GM19023 (cell line): ENCODE measurements around the gene DPEP3.
"Not testable (repeated sequence)": the region's sequence is repeated elsewhere in the genome, so short reads cannot be mapped to it uniquely, and the experiment has no call there.

Source experiments
- ATAC-seq: cut with Tn5 transposase; IDR thresholded peaks from one replicate; pipeline ENCODE4 v1.9.1; 2021; ENCODE audit warnings: mild to moderate bottlenecking, moderate library complexity; ENCODE audit not compliant: unreplicated experiment

The DPEP3 gene

GRCh38 chr16:67994040-67994408 lies 13.7 kb upstream of the DPEP3 start:
- ATAC-seq = not testable (repeated sequence)

DNA sequence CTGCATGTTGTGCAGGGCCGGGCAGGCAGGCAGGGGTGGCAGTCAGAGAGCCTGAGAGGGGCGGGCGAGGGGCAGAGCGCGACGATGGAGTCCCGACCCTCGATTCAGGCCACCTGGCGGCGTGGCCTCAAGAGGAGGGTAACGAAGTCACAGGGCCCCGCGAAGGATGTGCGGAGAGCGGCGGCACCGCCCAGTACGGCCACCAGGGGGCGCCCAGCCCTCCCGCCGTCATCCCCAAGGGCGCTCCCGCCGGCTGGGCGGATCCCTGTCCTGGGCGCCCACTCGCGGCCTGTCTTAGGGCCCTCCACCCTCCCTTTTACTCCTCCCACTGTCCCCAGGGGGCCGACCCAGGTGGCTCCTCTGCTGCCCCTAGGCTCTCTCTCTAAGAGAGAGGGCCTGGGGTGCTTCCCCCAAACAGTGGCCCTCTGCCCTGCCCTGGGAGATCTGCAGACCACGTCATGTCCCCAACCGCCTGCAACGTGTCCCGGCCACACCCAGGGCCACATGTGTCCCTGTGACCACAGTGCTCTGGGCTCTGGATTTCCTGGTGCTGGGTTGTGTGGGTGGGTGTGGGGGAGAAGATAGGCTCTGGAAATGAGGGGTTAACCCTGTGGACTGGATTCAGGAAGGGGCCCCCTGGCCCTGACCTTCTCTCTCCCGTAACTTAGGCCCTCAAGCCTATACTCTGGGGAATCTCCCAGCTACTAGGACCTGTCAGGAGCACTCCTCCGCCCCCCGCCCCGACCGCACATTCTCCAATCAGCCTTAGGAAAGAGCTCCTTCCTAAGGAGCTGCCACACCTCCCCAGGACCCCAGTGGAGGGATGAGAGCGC lies 13.1 kb upstream of the DPEP3 start:
- ATAC-seq = peak; percentile 83

GRCh38 chr16:67992661-67993206 lies 12.4 kb upstream of the DPEP3 start:
- no peak for ATAC-seq

- no peak for ATAC-seq
Observed at GRCh38 chr16:67990018-67990386, 9.7 kb upstream of the DPEP3 start.

GRCh38 chr16:67989322-67990017 lies 9.2 kb upstream of the DPEP3 start:
- no peak for ATAC-seq

DNA sequence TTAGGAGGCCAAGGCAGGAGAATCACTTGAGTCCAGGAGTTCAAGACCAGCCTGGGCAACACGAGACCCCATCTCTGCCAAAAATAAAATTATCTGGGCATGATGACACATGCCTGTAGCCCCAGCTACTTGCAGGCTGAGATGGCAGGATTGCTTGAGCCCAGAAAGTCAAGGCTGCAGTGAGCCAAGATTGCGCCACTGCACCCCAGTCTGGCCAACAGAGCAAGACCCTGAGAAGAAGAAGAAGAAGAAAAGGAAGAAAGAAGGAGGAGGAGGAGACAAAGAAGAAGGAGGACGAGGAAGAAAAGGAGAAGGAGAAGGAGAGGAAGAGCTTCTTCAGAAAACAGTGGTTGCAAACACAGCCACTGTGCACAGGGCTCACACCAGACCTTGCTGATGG lies 8.4 kb upstream of the DPEP3 start:
- no peak for ATAC-seq

GRCh38 chr16:67987460-67988160 lies 7.3 kb upstream of the DPEP3 start:
- ATAC-seq = no peak

- no peak for ATAC-seq
Observed at GRCh38 chr16:67986949-67987348, 6.7 kb upstream of the DPEP3 start.

DNA sequence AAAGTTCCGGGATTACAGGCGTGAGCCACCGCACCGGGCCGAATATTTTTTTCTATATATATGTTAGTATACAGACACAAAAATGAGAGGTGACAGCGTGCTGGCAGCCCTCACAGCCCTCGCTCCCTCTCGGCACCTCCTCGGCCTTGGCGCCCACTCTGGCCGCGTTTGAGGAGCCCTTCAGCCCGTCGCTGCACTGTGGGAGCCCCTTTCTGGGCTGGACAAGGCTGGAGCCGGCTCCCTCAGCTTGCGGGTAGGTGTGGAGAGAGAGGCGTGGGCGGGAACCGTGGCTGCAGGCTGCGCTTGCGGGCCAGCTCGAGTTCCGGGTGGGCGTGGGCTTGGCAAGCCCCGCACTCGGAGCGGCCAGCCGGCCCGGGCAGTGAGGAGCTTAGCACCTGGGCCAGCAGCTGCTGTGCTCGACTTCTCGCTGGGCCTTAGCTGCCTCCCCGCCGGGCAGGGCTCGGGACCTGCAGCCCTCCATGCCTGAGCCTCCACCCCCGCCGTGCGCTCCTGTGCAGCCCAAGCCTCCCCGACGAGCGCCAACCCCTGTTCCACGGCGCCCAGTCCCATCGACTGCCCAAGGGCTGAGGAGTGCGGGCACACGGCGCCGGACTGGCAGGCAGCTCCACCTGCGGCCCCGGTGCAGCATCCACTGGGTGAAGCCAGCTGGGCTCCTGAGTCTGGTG lies 1.9 kb upstream of the DPEP3 start:
- no peak for ATAC-seq

DNA sequence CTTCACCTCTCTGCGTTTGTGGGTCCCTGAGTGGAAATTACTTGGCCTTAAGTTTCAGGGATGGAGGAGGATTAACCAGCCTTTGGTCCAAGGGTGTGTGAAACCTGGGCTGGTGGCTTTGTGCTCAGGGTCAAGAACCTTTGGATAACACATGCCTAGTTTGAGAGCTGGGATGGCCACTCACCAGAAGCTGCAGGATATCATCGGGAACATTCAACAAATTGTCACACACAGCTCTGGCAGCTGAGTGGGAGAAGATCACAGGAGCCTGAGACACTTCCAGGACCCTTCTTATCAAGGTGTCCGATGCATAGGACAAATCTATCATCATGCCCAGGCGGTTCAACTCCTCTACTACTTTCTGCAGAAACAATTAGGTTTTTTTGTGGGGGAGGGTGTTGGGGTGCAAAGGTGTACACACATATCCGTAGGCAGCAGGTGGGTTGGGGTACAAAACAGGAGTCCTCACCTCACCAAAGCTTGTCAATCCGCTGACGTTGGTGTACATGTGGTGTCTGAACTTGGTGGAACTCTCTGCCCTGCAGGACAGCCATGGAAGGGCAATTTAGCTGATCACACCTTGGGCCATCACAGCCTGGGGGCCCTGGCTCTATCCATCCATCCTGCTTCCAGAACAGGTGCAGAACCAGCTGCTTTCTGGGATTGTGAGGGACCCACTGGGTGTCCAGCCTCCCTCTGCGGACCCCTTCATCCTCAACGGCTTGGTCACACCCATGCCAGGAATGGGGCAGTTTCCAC lies 2.7 kb downstream of the DPEP3 start:
- no peak for ATAC-seq

DNA sequence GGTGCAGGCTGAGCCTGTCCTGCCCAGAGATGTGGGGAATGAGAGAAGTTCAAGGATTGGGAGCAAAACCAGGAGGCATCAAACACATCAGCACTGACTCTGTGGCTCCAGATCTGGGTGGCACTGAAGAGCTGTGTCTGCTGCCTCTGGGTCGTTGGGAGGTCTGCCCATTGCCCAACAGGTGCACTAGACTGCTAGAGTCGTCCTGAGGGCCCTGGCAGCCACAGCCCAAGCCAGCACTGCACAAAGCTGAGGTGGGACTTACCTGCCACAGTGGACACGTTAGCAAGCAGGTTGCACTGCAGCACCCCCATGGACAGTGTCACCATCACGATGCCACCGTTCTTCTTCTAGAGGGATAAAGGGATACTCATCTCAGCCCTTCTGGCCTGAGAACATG lies 3.3 kb downstream of the DPEP3 start:
- no peak for ATAC-seq

- ATAC-seq = no peak
Observed at GRCh38 chr16:67976205-67976604, 4.1 kb downstream of the DPEP3 start.

GRCh38 chr16:67975321-67976105 lies 4.8 kb downstream of the DPEP3 start:
- ATAC-seq = no peak

DNA sequence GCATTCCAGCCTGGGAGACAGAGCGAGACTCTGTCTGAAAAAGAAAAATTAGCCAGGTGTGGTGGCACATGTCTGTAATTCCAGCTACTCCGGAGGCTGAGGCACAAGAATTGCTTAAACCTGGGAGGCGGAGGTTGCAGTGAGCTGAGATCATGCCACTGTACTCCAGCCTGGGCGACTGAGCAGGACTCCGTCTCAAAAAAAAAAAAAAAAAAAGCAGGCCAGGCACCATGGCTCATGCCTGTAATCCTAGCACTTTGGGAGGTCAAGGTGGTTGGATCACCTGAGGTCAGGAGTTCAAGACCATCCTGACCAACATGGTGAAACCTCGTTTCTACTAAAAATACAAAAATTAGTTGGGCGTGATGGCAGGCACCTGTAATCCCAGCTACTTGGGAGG lies 8.0 kb downstream of the DPEP3 start:
- ATAC-seq = not testable (repeated sequence)

GRCh38 chr16:67971111-67971510 lies 9.2 kb downstream of the DPEP3 start:
- ATAC-seq = no peak

- no peak for ATAC-seq
Observed at GRCh38 chr16:67969254-67970039, 10.9 kb downstream of the DPEP3 start.

DNA sequence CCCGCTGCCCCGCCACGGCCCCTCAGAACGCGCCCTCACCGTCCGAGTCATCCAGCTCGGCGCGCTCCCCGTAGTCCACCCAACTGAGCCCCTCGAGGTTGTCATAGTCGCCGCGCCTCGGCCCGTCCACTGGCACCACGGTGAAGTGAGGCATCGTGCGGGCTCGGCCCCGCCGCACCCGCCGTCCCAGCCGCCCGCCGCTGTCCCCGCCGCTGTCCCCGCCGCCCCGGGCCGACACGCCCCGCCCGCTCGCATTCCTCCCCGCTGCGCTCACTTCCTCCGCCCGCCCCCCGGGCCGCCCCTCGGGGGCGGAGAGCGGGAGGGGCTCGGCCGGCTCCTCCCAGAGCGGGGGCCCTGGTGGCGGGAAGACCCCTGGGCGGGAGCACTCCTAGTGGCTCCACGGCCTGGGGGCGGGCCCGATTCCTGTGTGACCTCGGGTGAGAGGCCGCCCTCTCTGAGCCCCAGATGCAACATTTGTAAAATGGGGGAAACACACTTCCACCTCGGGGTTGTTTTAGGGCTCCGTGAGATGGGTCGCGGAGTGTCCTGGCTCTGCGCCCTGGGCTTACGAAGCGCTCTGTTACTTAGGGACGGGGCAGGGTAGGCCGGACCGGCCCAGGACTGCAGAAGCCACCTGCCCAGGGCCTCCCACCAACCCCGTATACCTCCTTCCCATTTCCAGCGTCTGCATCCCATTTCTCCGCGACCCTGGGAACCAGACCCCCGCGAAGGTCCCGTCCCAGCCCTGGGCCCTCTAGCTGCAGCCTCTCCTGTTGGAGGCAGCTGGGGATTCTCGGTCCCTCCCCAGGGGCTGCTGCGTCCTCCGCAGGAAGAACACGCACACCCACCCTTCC lies 11.7 kb downstream of the DPEP3 start, which contains the start of gene SLC12A4:
SLC12A4 (minus strand) TSS at position 238 of the 854 bp plus-strand sequence; CDS start at position 154, 84 bp downstream.
- peak; percentile 81 for ATAC-seq
